ENCODE measurements around the gene PMEPA1.

The PMEPA1 gene

DNA sequence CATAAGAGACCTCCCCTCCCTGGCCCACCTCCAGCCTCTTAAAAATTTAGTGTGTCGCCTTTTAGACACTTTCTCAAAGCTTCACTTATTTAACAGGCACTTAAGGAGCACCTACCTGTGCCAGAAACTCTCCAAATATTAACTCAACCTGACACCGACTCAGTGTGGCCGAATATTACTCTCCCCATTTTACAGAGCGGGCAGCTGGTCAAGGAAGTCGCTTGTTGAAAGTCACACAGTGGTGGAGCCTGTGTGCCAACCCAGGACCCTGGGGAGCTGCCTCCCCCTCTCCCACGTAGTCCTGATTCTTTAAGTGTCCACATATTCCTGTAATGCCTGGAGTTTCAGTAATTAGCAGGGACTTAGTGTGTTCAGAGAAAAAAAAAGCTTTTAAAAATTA is 1.0 kb upstream of the PMEPA1 start:
- peak overlapping the region; percentile 78 for H3K4me3 ChIP-seq (ENCODE audit: low read length)
- H3K4me1 ChIP-seq (ENCODE audit: control insufficient read depth, low read length), result peaks cover 42% of the 10 kb centered on the region
- H3K36me3 ChIP-seq (ENCODE audit: control insufficient read depth, low read length), result no peaks in the 10 kb centered on the region
- peaks cover 11% of the 10 kb centered on the region; the same call in 1 of the 2 replicates for H3K27me3 ChIP-seq (ENCODE audit: control insufficient read depth, low read length)
- peaks cover 9% of the 10 kb centered on the region; the same call in 1 of the 2 replicates for H4K20me1 ChIP-seq (ENCODE audit: control insufficient read depth, insufficient read depth, low read depth, low read length)
- no peak overlapping the region for H3K27ac ChIP-seq (ENCODE audit: low read depth, low read length)
- no peaks in the 10 kb centered on the region for H3K9me3 ChIP-seq (ENCODE audit: control insufficient read depth, insufficient read depth, low read length)
- peaks cover 36% of the 10 kb centered on the region for H3K79me2 ChIP-seq (ENCODE audit: control insufficient read depth, low read length)
- TF ChIP-seq EZH2phosphoT487 (IDR thresholded peaks at IDR 0.05; ENCODE audit: borderline replicate concordance, low read length), result no peak
- TF ChIP-seq, protein P1, sequence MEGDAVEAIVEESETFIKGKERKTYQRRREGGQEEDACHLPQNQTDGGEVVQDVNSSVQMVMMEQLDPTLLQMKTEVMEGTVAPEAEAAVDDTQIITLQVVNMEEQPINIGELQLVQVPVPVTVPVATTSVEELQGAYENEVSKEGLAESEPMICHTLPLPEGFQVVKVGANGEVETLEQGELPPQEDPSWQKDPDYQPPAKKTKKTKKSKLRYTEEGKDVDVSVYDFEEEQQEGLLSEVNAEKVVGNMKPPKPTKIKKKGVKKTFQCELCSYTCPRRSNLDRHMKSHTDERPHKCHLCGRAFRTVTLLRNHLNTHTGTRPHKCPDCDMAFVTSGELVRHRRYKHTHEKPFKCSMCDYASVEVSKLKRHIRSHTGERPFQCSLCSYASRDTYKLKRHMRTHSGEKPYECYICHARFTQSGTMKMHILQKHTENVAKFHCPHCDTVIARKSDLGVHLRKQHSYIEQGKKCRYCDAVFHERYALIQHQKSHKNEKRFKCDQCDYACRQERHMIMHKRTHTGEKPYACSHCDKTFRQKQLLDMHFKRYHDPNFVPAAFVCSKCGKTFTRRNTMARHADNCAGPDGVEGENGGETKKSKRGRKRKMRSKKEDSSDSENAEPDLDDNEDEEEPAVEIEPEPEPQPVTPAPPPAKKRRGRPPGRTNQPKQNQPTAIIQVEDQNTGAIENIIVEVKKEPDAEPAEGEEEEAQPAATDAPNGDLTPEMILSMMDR (IDR thresholded peaks at IDR 0.05; ENCODE audit: low read depth, low read length, poor library complexity, severe bottlenecking), result no peak
- H3K4me2 ChIP-seq (ENCODE audit: low read length), result peak overlapping the region; percentile 68
- H3F3A ChIP-seq (ENCODE audit: control insufficient read depth, insufficient read depth), result no peaks in the 10 kb centered on the region
- no peaks in the 10 kb centered on the region for H3K9me2 ChIP-seq (replicated peaks; ENCODE audit: control insufficient read depth, low read length)

DNA sequence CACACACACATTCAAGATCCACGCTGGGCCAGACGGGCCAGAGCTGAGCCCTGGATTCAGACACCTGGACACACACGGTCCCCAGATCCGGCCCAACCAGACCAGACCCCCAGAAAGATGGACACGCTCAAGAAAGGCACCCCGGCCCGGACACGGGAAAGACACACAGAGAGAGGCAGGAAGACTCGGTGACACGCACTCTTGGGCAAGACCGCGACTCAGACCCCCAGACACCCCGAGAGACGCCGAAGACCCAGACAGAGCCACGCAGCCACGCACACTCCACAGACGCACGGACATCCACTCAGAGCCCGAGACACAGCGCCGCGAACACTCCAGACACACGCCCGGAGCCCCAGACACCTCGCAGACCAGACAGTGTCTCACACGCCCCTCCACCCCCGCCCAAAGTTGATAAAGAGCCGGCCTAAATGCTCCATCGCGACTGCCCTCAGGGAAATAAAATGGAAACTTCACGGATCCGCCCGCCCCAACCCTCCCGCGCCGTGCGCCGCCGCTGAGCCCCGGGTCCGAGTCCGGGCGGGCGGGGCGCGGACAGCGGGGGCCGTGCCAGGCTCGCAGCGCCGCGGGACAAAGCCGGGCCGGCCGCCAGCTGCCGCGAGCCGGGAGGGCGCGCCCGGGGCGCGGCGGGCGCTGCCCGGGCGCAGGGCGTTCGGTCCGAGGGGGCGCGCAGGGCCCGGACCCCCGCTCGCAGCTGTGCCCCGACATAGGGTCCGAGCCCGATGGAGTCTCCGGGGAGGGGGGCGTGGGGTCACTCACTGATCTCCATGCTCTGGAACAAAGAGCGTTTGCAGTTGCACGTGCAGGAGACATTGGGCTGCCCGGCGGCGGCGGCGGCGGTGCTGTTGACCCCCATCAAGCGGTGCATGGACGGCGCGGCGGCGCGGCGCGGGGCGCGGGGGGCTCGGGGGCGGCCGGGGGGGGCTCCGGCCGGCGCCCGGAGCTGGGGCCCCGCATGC is 831 bp downstream of the PMEPA1 start:
- Histone ChIP-seq H3K4me1 (ENCODE audit: control insufficient read depth, low read length) (peaks cover 61% of the 10 kb centered on the region), H3K79me2 (ENCODE audit: control insufficient read depth, low read length) (peaks cover 54% of the 10 kb centered on the region), H3K4me2 (ENCODE audit: low read length) (peak overlapping the region; percentile 70), H4K20me1 (ENCODE audit: control insufficient read depth, insufficient read depth, low read depth, low read length) (peaks cover 9% of the 10 kb centered on the region; the same call in 1 of the 2 replicates), H3K9me2 (replicated peaks; ENCODE audit: control insufficient read depth, low read length) (no peaks in the 10 kb centered on the region), H3K4me3 (ENCODE audit: low read length) (peak overlapping the region; percentile 75), H3K27me3 (ENCODE audit: control insufficient read depth, low read length) (peaks cover 5% of the 10 kb centered on the region; the same call in 1 of the 2 replicates), H3K27ac (ENCODE audit: low read depth, low read length) (no peak overlapping the region), H3F3A (ENCODE audit: control insufficient read depth, insufficient read depth) (no peaks in the 10 kb centered on the region), H3K9me3 (ENCODE audit: control insufficient read depth, insufficient read depth, low read length) (no peaks in the 10 kb centered on the region), H3K36me3 (ENCODE audit: control insufficient read depth, low read length) (no peaks in the 10 kb centered on the region)
- TF ChIP-seq, protein P1 (IDR thresholded peaks at IDR 0.05; ENCODE audit: low read depth, low read length, poor library complexity, severe bottlenecking), result no peak
- no peak for TF ChIP-seq EZH2phosphoT487 (IDR thresholded peaks at IDR 0.05; ENCODE audit: borderline replicate concordance, low read length)

DNA sequence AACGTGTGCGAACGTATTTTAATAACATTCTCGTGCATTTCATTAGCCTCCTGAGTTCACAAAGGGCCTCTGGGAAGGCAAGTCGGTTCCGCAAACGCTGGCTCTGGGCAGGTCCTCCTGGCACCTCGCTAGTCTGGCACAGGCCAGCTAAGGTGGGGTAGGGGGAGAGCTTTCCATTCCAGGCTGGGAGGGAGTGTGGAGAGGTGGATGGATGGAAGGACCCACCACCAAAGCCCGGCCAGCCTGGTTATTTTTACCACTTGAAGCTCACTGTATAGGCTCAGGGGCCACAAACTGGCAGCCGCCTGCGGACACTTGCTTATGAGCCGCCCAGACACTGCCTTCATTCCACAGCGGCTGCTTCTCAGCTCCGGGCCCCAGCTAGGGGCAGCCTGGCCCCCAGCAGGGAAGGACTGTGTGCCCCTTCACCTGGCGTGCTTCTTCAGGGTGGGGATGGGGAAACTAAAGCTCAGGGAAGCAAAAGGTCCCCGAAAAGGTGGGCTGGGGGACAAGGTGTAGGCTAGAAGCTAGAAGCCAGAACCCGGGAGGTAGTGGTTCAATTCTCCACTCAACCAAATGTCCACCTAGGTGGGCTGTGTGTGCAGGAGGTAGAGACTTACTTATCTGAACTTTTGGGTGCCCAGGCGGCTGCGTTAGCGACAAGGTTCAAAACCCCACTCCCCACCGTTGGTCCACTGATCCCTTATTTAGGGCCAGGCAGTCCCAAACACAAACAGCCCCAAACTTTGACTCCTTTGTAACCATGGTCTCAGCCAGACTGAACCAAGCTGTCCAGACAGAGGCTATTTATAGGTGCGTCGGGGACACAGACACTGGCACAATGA is 1.7 kb downstream of the PMEPA1 start:
- TF ChIP-seq, protein P1 (IDR thresholded peaks at IDR 0.05; ENCODE audit: low read depth, low read length, poor library complexity, severe bottlenecking), result no peak
- TF ChIP-seq EZH2phosphoT487 (IDR thresholded peaks at IDR 0.05; ENCODE audit: borderline replicate concordance, low read length), result no peak
- H3K4me2 ChIP-seq (ENCODE audit: low read length), result peak overlapping the region; percentile 70
- no peak overlapping the region for H3K27ac ChIP-seq (ENCODE audit: low read depth, low read length)
- H4K20me1 ChIP-seq (ENCODE audit: control insufficient read depth, insufficient read depth, low read depth, low read length), result peaks cover 9% of the 10 kb centered on the region; the same call in 1 of the 2 replicates
- H3K9me3 ChIP-seq (ENCODE audit: control insufficient read depth, insufficient read depth, low read length), result no peaks in the 10 kb centered on the region
- no peaks in the 10 kb centered on the region for H3K9me2 ChIP-seq (replicated peaks; ENCODE audit: control insufficient read depth, low read length)
- peaks cover 63% of the 10 kb centered on the region for H3K79me2 ChIP-seq (ENCODE audit: control insufficient read depth, low read length)
- H3F3A ChIP-seq (ENCODE audit: control insufficient read depth, insufficient read depth), result no peaks in the 10 kb centered on the region
- no peaks in the 10 kb centered on the region; the same call in 1 of the 2 replicates for H3K36me3 ChIP-seq (ENCODE audit: control insufficient read depth, low read length)
- H3K27me3 ChIP-seq (ENCODE audit: control insufficient read depth, low read length), result peaks cover 5% of the 10 kb centered on the region; the same call in 1 of the 2 replicates
- peak overlapping the region; percentile 75 for H3K4me3 ChIP-seq (ENCODE audit: low read length)
- H3K4me1 ChIP-seq (ENCODE audit: control insufficient read depth, low read length), result peaks cover 70% of the 10 kb centered on the region
